Transverse colon (tissue), 4 donors: ENCODE measurements around the gene MTMR3. TPM values are rescaled to one million over a fixed set of nuclear protein-coding genes. Genes with fewer than 3 reads are reported as not detected.

Experiments
- DNase-seq: peaks from one replicate; pipeline ENCODE4 v3.0.0-alpha.2; 2019
- H3K27ac ChIP-seq, 4 donors: fragments of 200-600 bp; sonication (generic); 2 replicates each; pipeline ENCODE4 v1.5.1; 2016 to 2018; ENCODE audit warnings: inconsistent platforms in 4 of 4
- H3K27me3 ChIP-seq: fragments of 200-600 bp; sonication (generic); 2 replicates; pipeline ENCODE4 v1.5.1; 2017; ENCODE audit warnings: inconsistent platforms
- H3K36me3 ChIP-seq, 4 donors: fragments of 200-600 bp; sonication (generic); 2 replicates each; pipeline ENCODE4 v1.5.1; 2017 to 2019; ENCODE audit warnings: inconsistent platforms in 4 of 4
- H3K4me1 ChIP-seq, 4 donors: fragments of 200-600 bp; sonication (generic); 2 replicates each; pipeline ENCODE4 v1.5.1; 2017 to 2020; ENCODE audit warnings: inconsistent platforms in 4 of 4
- H3K4me3 ChIP-seq, 4 donors: fragments of 200-600 bp; sonication (generic); 1 replicate in 1 of 4; 2 replicates in 3 of 4; pipeline versions ENCODE4 v1.5.1 to v1.6.1; 2017 to 2019; ENCODE audit warnings: inconsistent platforms in 4 of 4
- H3K9me3 ChIP-seq, 2 donors: fragments of 200-600 bp; sonication (generic); 2 replicates each; pipeline ENCODE4 v1.5.1; 2017 to 2019; ENCODE audit warnings: inconsistent platforms in 2 of 2
- CTCF ChIP-seq, 5 experiments: fragments of 200-600 bp in 3 of 5; fragments of 450-650 bp in 2 of 5; sonication (generic) in 3 of 5; IDR thresholded peaks; 1 replicate in 2 of 5; 2 replicates in 3 of 5; pipeline ENCODE4 v1.5.1; 2016 to 2017; ENCODE audit warnings: antibody characterized with exemption in 5 of 5, inconsistent platforms in 3 of 5, mild to moderate bottlenecking in 2 of 5, moderate library complexity in 1 of 5
- EP300 ChIP-seq: sonication (generic); formaldehyde crosslinking; IDR thresholded peaks from one replicate; pipeline ENCODE4 v1.6.1; 2017; ENCODE audit warnings: antibody characterized with exemption, low read depth
- POLR2A ChIP-seq: fragments of 450-650 bp; IDR thresholded peaks from one replicate; pipeline ENCODE4 v1.6.1; 2016; ENCODE audit warnings: antibody characterized with exemption, mild to moderate bottlenecking, moderate library complexity
- POLR2AphosphoS5 ChIP-seq, 3 donors: sonication (generic); formaldehyde crosslinking; IDR thresholded peaks; one replicate each; pipeline ENCODE4 v1.6.1; 2016; ENCODE audit warnings: antibody characterized with exemption in 3 of 3
- WGBS, 2 donors: methylation state at CpG; one replicate each; pipeline ENCODE4 v1.1.5; 2018; ENCODE audit warnings: low coverage in 1 of 2; 5-methylcytosine and 5-hydroxymethylcytosine counted together
- in situ Hi-C, 4 donors: fragments of 200-750 bp; cut with MboI; loops; one replicate each; pipeline versions ENCODE4 v1.15.0 to v1.15.1; 2017; ENCODE audit warnings: low sequenced_read_pairs in 3 of 4, low pct_ligation_motif_present in 1 of 4, low pct_unique_long_range_greater_than_20kb in 1 of 4
- intact Hi-C: fragments of 100-400 bp; cut with DNase I; formaldehyde crosslinking; loops from one replicate; pipeline ENCODE4 v1.15.1; 2023; ENCODE audit warnings: low total_unique reads
- total RNA-seq, 4 donors: library from RNA; depleted of rRNA; stranded (reverse); fragments of >200 nt; gene quantifications; one replicate each; pipeline ENCODE4 v1.1.0, GENCODE V29; 2016

Gene MTMR3
- total RNA-seq, 4 donors from 2014 or later, result 52.5 to 92.7 (median 70.2) TPM

GRCh38 chr22:29988719-29989118 lies 105.7 kb downstream of the MTMR3 start:
- Histone ChIP-seq H3K36me3 (peaks cover 0 to 41% (median 0%) of the 10 kb centered on the region in 4 donors), H3K27me3 (no peaks in the 10 kb centered on the region), H3K4me1 (peaks cover 0 to 26% (median 10%) of the 10 kb centered on the region in 4 donors), H3K9me3 (no peaks in the 10 kb centered on the region), H3K4me3 (no peak overlapping the region), H3K27ac (no peak overlapping the region)
- in situ Hi-C loops (loop anchor here in 1 of 4 donors (25.0 kb wide), 1 partner anchor 101 kb away; the partner anchor contains the start of gene MTMR3), intact Hi-C loops (no loop called here)
- WGBS, 2 donors, result 88 to 92% methylated on average over 2 of the region's 2 CpGs
- TF ChIP-seq POLR2A (no peak), EP300 (no peak), POLR2AphosphoS5 (IDR thresholded peaks at IDR 0.05) (no peak), CTCF (IDR thresholded peaks at IDR 0.05) (no peak)
- no peak for DNase-seq

- intact Hi-C loops, result no loop called here
- no peak overlapping the region for H3K4me3 ChIP-seq
Measured at GRCh38 chr22:29989446-29989845, 106.5 kb downstream of the MTMR3 start.

GRCh38 chr22:29992341-29993275 lies 109.6 kb downstream of the MTMR3 start:
- no peaks in the 10 kb centered on the region for H3K9me3 ChIP-seq
- in situ Hi-C loops (loop anchor here in 1 of 4 donors (25.0 kb wide), 1 partner anchor 105 kb away; the partner anchor contains the start of gene MTMR3), intact Hi-C loops (no loop called here)
- no peaks in the 10 kb centered on the region for H3K27me3 ChIP-seq
- no peak overlapping the region for H3K4me3 ChIP-seq
- no peak overlapping the region for H3K27ac ChIP-seq
- WGBS, 2 donors, result 73 to 77% methylated on average over 6 of the region's 6 CpGs
- TF ChIP-seq POLR2AphosphoS5 (IDR thresholded peaks at IDR 0.05) (no peak), POLR2A (no peak), CTCF (IDR thresholded peaks at IDR 0.05) (no peak), EP300 (no peak)
- H3K36me3 ChIP-seq, result peaks cover 0 to 36% (median 0%) of the 10 kb centered on the region in 4 donors
- peaks cover 7 to 33% (median 18%) of the 10 kb centered on the region in 4 donors for H3K4me1 ChIP-seq
- DNase-seq, result no peak

More at GRCh38 chr22:29989446-29989845, 106.5 kb downstream of the MTMR3 start:
- in situ Hi-C loops, result loop anchor here in 1 of 4 donors (25.0 kb wide), 1 partner anchor 102 kb away; the partner anchor contains the start of gene MTMR3
- peaks cover 0 to 41% (median 0%) of the 10 kb centered on the region in 4 donors for H3K36me3 ChIP-seq
- WGBS, 2 donors, result 94 to 100% methylated on average over 3 to 6 of the region's 6 CpGs
- DNase-seq, result no peak
- peaks cover 0 to 26% (median 8%) of the 10 kb centered on the region in 4 donors for H3K4me1 ChIP-seq
- H3K27ac ChIP-seq, result no peak overlapping the region
- no peak for TF ChIP-seq CTCF (IDR thresholded peaks at IDR 0.05)
- no peak for TF ChIP-seq POLR2A
- H3K27me3 ChIP-seq, result no peaks in the 10 kb centered on the region
- H3K9me3 ChIP-seq, result no peaks in the 10 kb centered on the region

- WGBS, 2 donors, result 72 to 74% methylated on average over 3 of the region's 3 CpGs
- TF ChIP-seq EP300, result no peak
- TF ChIP-seq CTCF (IDR thresholded peaks at IDR 0.05), result no peak
- TF ChIP-seq POLR2AphosphoS5 (IDR thresholded peaks at IDR 0.05), result no peak
- no peak for TF ChIP-seq POLR2A
- no peak overlapping the region for H3K4me3 ChIP-seq
- intact Hi-C loops (no loop called here), in situ Hi-C loops (loop anchor here in 1 of 4 donors (25.0 kb wide), 1 partner anchor 107 kb away; the partner anchor contains the start of gene MTMR3)
- no peaks in the 10 kb centered on the region for H3K27me3 ChIP-seq
- H3K27ac ChIP-seq, result peak overlapping the region; percentile 52 to 72 (median 66)
- DNase-seq, result no peak
- H3K9me3 ChIP-seq, result no peaks in the 10 kb centered on the region
- H3K36me3 ChIP-seq, result peaks cover 0 to 34% (median 0%) of the 10 kb centered on the region in 4 donors
- peaks cover 7 to 32% (median 18%) of the 10 kb centered on the region in 4 donors for H3K4me1 ChIP-seq
Measured at GRCh38 chr22:29994027-29994715, 111.2 kb downstream of the MTMR3 start.
